HCT116 (cell line): Measurements from ENCODE around the gene PCDH15. TPM values are rescaled to one million over a fixed set of nuclear protein-coding genes. Genes with fewer than 3 reads are reported as not detected.

Experiments
- ATAC-seq: fragments of 200-7000 bp; cut with Tn5 transposase; 2 replicates; pipeline ENCODE4 v1.9.1; 2020; ENCODE audit warnings: mild to moderate bottlenecking, moderate library complexity
- BruUV-seq: library from RNA; stranded (reverse); fragments of 400-500 nt; replicated peaks from 2 replicates; lab custom pipeline; 2021; lab: Mats Ljungman, UMichigan
- CTCF ChIA-PET: fragments of 300-600 bp; sonication (Branson Sonifier 250); formaldehyde crosslinking; loops from one replicate; lab custom pipeline; 2021; ENCODE audit warnings: antibody characterized with exemption; lab: Charles Lee
- POLR2A ChIA-PET: fragments of 300-600, 350-600 bp; sonication (Branson Sonifier 250); formaldehyde crosslinking; loops from one replicate; lab custom pipeline; 2021; ENCODE audit warnings: antibody characterized with exemption; lab: Charles Lee
- RAD21 ChIA-PET, 2 experiments: fragments of 300-600 bp; sonication (Branson Sonifier 250); formaldehyde crosslinking; loops; one replicate each; lab custom pipeline; 2023; ENCODE audit warnings: low total read pairs in 2 of 2; ENCODE audit not compliant: uncharacterized antibody in 2 of 2, unreplicated experiment in 2 of 2, low non-redundant PET in 1 of 2; lab: Charles Lee
- DNase-seq: peaks from one replicate; pipeline ENCODE4 v3.0.0-alpha.2; 2010; ENCODE audit warnings: low read depth, low spot score
- H2AFZ ChIP-seq: fragments of 200-600 bp; shearing (Covaris generic), sonication (generic); 2 replicates; pipeline ENCODE4 v1.6.1; 2017; ENCODE audit warnings: low read depth, mixed run types, mixed read lengths, antibody characterized with exemption, low read length; ENCODE audit not compliant: poor library complexity, severe bottlenecking
- H3K27ac ChIP-seq: 2 replicates; pipeline ENCODE4 v1.5.1; 2012; ENCODE audit warnings: low read depth, low read length
- H3K27me3 ChIP-seq: fragments of 200-600 bp; sonication (generic); 2 replicates; pipeline ENCODE4 v1.6.1; 2016; ENCODE audit warnings: mixed run types, low read length, mixed read lengths; ENCODE audit not compliant: insufficient read depth
- H3K36me3 ChIP-seq, 2 experiments: fragments of 200-500 bp in 1 of 2; fragments of 200-600 bp in 1 of 2; sonication (Bioruptor generic) in 1 of 2; sonication (generic) in 1 of 2; 2 replicates each; pipeline versions ENCODE4 v1.5.1 to v1.6.1; 2014 to 2016; ENCODE audit warnings: low read length in 2 of 2, inconsistent platforms in 1 of 2, mixed read lengths in 1 of 2, mixed run types in 1 of 2; ENCODE audit not compliant: insufficient read depth in 2 of 2, control insufficient read depth in 1 of 2
- H3K4me1 ChIP-seq, 2 experiments: fragments of 200-600 bp in 1 of 2; sonication (generic) in 1 of 2; 2 replicates each; pipeline versions ENCODE4 v1.5.1 to v1.6.1; 2012 to 2017; ENCODE audit warnings: low read length in 2 of 2, inconsistent platforms in 1 of 2, mild to moderate bottlenecking in 1 of 2, mixed read lengths in 1 of 2, mixed run types in 1 of 2, moderate library complexity in 1 of 2; ENCODE audit not compliant: insufficient read depth in 2 of 2, control insufficient read depth in 1 of 2
- H3K4me2 ChIP-seq: fragments of 200-600 bp; sonication (generic); 2 replicates; pipeline ENCODE4 v1.6.1; 2017; ENCODE audit warnings: mixed run types, low read length, mixed read lengths
- H3K4me3 ChIP-seq, 2 experiments: fragments of 200-600 bp in 1 of 2; sonication (generic) in 1 of 2; replicated peaks in 1 of 2; 2 replicates each; pipeline ENCODE4 v1.5.1; 2011 to 2016; ENCODE audit warnings: low read length in 2 of 2, control low read depth in 1 of 2, low read depth in 1 of 2, mild to moderate bottlenecking in 1 of 2, mixed read lengths in 1 of 2, mixed run types in 1 of 2
- H3K79me2 ChIP-seq: fragments of 200-600 bp; sonication (generic); 2 replicates; pipeline ENCODE4 v1.6.1; 2017; ENCODE audit warnings: mild to moderate bottlenecking, mixed run types, low read length, moderate library complexity, mixed read lengths; ENCODE audit not compliant: insufficient read depth
- H3K9ac ChIP-seq: fragments of 200-600 bp; sonication (generic); 2 replicates; pipeline ENCODE4 v1.6.1; 2016; ENCODE audit warnings: low read length, mixed read lengths
- H3K9me2 ChIP-seq: fragments of 200-600 bp; sonication (generic), shearing (Covaris generic); 2 replicates; pipeline ENCODE4 v1.6.1; 2017; ENCODE audit warnings: mixed run types, mild to moderate bottlenecking, moderate library complexity; ENCODE audit not compliant: insufficient read depth
- H3K9me3 ChIP-seq, 2 experiments: fragments of 200-500 bp in 1 of 2; fragments of 200-600 bp in 1 of 2; sonication (Bioruptor generic) in 1 of 2; sonication (generic) in 1 of 2; 2 replicates each; pipeline ENCODE4 v1.6.1; 2014 to 2017; ENCODE audit warnings: low read length in 2 of 2, mixed read lengths in 2 of 2, inconsistent platforms in 1 of 2, low read depth in 1 of 2, mild to moderate bottlenecking in 1 of 2, mixed run types in 1 of 2, moderate library complexity in 1 of 2; ENCODE audit not compliant: control insufficient read depth in 1 of 2, insufficient read depth in 1 of 2
- H4K20me1 ChIP-seq: fragments of 200-600 bp; sonication (generic), shearing (Covaris generic); 2 replicates; pipeline ENCODE4 v1.6.1; 2017; ENCODE audit warnings: mixed run types, mild to moderate bottlenecking, moderate library complexity; ENCODE audit not compliant: insufficient read depth
- CEBPB ChIP-seq: IDR thresholded peaks from 2 replicates; pipeline ENCODE4 v1.6.1; 2012; ENCODE audit warnings: low read depth
- EGR1 ChIP-seq: IDR thresholded peaks from 2 replicates; pipeline ENCODE4 v1.6.1; 2012; ENCODE audit warnings: low read depth
- ELF1 ChIP-seq: IDR thresholded peaks from 2 replicates; pipeline ENCODE4 v1.6.1; 2012; ENCODE audit warnings: low read depth, borderline replicate concordance
- EZH2 ChIP-seq: fragments of 200-600 bp; sonication (generic); IDR thresholded peaks from 2 replicates; pipeline ENCODE4 v1.6.1; 2017; ENCODE audit warnings: antibody characterized with exemption, mixed run types
- EZH2phosphoT487 ChIP-seq: fragments of 200-600 bp; IDR thresholded peaks from 2 replicates; pipeline ENCODE4 v1.6.1; 2018; ENCODE audit warnings: antibody characterized with exemption, borderline replicate concordance
- FOSL1 ChIP-seq: IDR thresholded peaks from 2 replicates; pipeline ENCODE4 v1.6.1; 2012; ENCODE audit warnings: low read depth
- JUND ChIP-seq: IDR thresholded peaks from 2 replicates; pipeline ENCODE4 v1.6.1; 2012
- POLR2A ChIP-seq: IDR thresholded peaks from 2 replicates; pipeline ENCODE4 v1.7.0; 2011; ENCODE audit warnings: borderline replicate concordance; ENCODE audit not compliant: insufficient read depth, insufficient read length; ENCODE audit errors: extremely low read depth
- POLR2AphosphoS5 ChIP-seq: IDR thresholded peaks from 2 replicates; pipeline ENCODE4 v1.6.1; 2011; ENCODE audit warnings: mild to moderate bottlenecking, low read depth, low read length, moderate library complexity
- RAD21 ChIP-seq: IDR thresholded peaks from 2 replicates; pipeline ENCODE4 v1.6.1; 2012; ENCODE audit warnings: low read depth, mild to moderate bottlenecking
- SIN3A ChIP-seq: IDR thresholded peaks from 2 replicates; pipeline ENCODE4 v1.6.1; 2012; ENCODE audit warnings: low read depth
- SRF ChIP-seq: IDR thresholded peaks from 2 replicates; pipeline ENCODE4 v1.6.1; 2012; ENCODE audit warnings: low read depth
- TCF7L2 ChIP-seq: IDR thresholded peaks from 2 replicates; pipeline ENCODE4 v1.7.0; 2011; ENCODE audit warnings: borderline replicate concordance, inconsistent platforms; ENCODE audit not compliant: insufficient read depth, insufficient read length; ENCODE audit errors: extremely low read depth
- YY1 ChIP-seq: IDR thresholded peaks from 2 replicates; pipeline ENCODE4 v1.6.1; 2011; ENCODE audit warnings: low read length, low read depth, moderate library complexity, mild to moderate bottlenecking; ENCODE audit not compliant: insufficient replicate concordance; ENCODE audit errors: extremely low read depth
- ZBTB33 ChIP-seq: IDR thresholded peaks from 2 replicates; pipeline ENCODE4 v1.6.1; 2011; ENCODE audit warnings: mild to moderate bottlenecking, low read length, moderate library complexity; ENCODE audit not compliant: insufficient replicate concordance; ENCODE audit errors: extremely low read depth
- ZFX ChIP-seq: fragments of 450-650 bp; IDR thresholded peaks from 2 replicates; pipeline ENCODE4 v1.6.1; 2017
- ZNF274 ChIP-seq: fragments of 200-500 bp; sonication (Bioruptor generic); IDR thresholded peaks from 2 replicates; pipeline ENCODE4 v1.6.1; 2014; ENCODE audit warnings: mild to moderate bottlenecking, low read depth, low read length, inconsistent platforms
- intact Hi-C: fragments of 100-400 bp; cut with micrococcal nuclease; formaldehyde crosslinking; loops from 2 replicates; pipeline ENCODE4 v1.10.0; 2022
- total RNA-seq: library from RNA; stranded (reverse); gene quantifications from one replicate; pipeline ENCODE4 v1.2.1, GENCODE V29; 2021; ENCODE audit not compliant: unreplicated experiment
- TF ChIP-seq, protein P1 (sequence below): IDR thresholded peaks from 2 replicates; pipeline ENCODE4 v1.6.1; 2012
- TF ChIP-seq, protein P2 (sequence below): IDR thresholded peaks from 2 replicates; pipeline ENCODE4 v1.6.1; 2012

Gene PCDH15
- total RNA-seq, 1 experiment from 2014 or later, result not detected

GRCh38 chr10:53833908-53834307 lies 967.1 kb downstream of the PCDH15 start:
- DNase-seq, result no peak
- Histone ChIP-seq H3K9ac (no peak overlapping the region), H2AFZ (no peak overlapping the region), H3K27me3 (no peaks in the 10 kb centered on the region), H3K4me2 (no peak overlapping the region), H3K79me2 (no peaks in the 10 kb centered on the region), H3K9me2 (no peaks in the 10 kb centered on the region), H3K27ac (no peak overlapping the region), H3K36me3 (no peaks in the 10 kb centered on the region), H3K4me1 (no peaks in the 10 kb centered on the region), H3K9me3 (peaks cover 8 to 22% of the 10 kb centered on the region in 2 experiments; a peak in 3 of 4 replicates), H3K4me3 (no peak overlapping the region), H4K20me1 (no peaks in the 10 kb centered on the region)
- ChIA-PET RAD21 (no interaction called here), POLR2A (no interaction called here), CTCF (no interaction called here)
- no peak for ATAC-seq
- no peak for TF ChIP-seq EZH2phosphoT487
- no peak for TF ChIP-seq ZNF274
- no peak for TF ChIP-seq YY1
- TF ChIP-seq EGR1, result no peak
- no peak for TF ChIP-seq TCF7L2
- no peak for TF ChIP-seq JUND
- no peak for TF ChIP-seq RAD21
- TF ChIP-seq, protein P1, sequence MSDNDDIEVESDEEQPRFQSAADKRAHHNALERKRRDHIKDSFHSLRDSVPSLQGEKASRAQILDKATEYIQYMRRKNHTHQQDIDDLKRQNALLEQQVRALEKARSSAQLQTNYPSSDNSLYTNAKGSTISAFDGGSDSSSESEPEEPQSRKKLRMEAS, result no peak
- no peak for TF ChIP-seq ELF1
- no peak for TF ChIP-seq EZH2
- TF ChIP-seq SIN3A, result no peak
- TF ChIP-seq FOSL1, result no peak
- intact Hi-C loops, result no loop called here
- BruUV-seq, result no TSS peak

DNA sequence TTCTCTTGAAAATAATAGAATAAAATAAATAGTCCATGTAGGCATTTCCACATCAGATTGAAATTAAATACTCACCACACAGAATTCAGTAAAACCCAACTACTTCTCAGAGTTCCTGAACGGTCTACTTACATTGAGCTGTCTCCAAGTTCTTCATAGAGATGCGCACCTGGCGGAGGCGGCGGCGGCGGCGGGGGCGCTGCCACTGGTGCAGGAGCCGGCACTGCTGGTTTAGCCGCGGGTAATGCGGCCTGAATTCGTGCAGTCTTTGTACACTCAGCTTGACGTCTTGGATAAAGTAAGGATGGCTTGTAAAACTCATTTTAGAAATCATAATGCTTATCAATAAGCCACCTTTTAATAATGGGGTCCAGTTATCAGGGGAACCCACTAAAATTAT lies 973.8 kb downstream of the PCDH15 start:
- Histone ChIP-seq H3K9me2 (no peaks in the 10 kb centered on the region), H3K79me2 (no peaks in the 10 kb centered on the region), H3K4me3 (no peak overlapping the region), H3K9ac (no peak overlapping the region), H4K20me1 (no peaks in the 10 kb centered on the region), H3K27me3 (no peaks in the 10 kb centered on the region), H3K27ac (no peak overlapping the region), H3K4me2 (no peak overlapping the region), H2AFZ (no peak overlapping the region), H3K4me1 (no peaks in the 10 kb centered on the region), H3K36me3 (no peaks in the 10 kb centered on the region), H3K9me3 (peaks cover 0 to 23% of the 10 kb centered on the region in 2 experiments; a peak in 3 of 4 replicates)
- ChIA-PET RAD21 (no interaction called here), CTCF (no interaction called here), POLR2A (no interaction called here)
- intact Hi-C loops, result no loop called here
- DNase-seq (no peak), ATAC-seq (no peak)
- BruUV-seq, result no TSS peak
- TF ChIP-seq ZNF274 (no peak), YY1 (no peak), RAD21 (no peak), ZFX (no peak), SIN3A (no peak), POLR2A (no peak), ELF1 (no peak), TCF7L2 (no peak), CEBPB (no peak), FOSL1 (no peak), SRF (no peak), ZBTB33 (no peak), POLR2AphosphoS5 (no peak)
- TF ChIP-seq, protein P2, sequence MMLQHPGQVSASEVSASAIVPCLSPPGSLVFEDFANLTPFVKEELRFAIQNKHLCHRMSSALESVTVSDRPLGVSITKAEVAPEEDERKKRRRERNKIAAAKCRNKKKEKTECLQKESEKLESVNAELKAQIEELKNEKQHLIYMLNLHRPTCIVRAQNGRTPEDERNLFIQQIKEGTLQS, result no peak
- TF ChIP-seq, protein P1, result no peak
